HL-60 (cell line): ENCODE data around the gene FBXO27.

ENCODE experiments used
- DNase-seq, 2 experiments: peaks; one replicate each; pipeline ENCODE4 v3.0.0-alpha.2; 2010 to 2020; ENCODE audit warnings: low read depth in 1 of 2, low spot score in 1 of 2
- H3K27ac ChIP-seq: fragments of 250-450 bp; sonication (Bioruptor Pico); replicated peaks from 2 replicates; pipeline ENCODE4 v1.5.1; 2020; ENCODE audit warnings: mild to moderate bottlenecking, moderate library complexity
- H3K27me3 ChIP-seq: fragments of 250-450 bp; sonication (Bioruptor Pico); 2 replicates; pipeline ENCODE4 v1.5.1; 2021; ENCODE audit warnings: mild to moderate bottlenecking, moderate library complexity; ENCODE audit not compliant: insufficient read depth, poor library complexity, severe bottlenecking
- H3K4me3 ChIP-seq: replicated peaks from 2 replicates; pipeline ENCODE4 v1.5.1; 2011; ENCODE audit warnings: mild to moderate bottlenecking, control low read depth, low read length; ENCODE audit not compliant: insufficient read depth
- CTCF ChIP-seq: IDR thresholded peaks from one replicate; pipeline ENCODE4 v1.5.1; 2011; ENCODE audit warnings: low read length, control low read depth, inconsistent platforms; ENCODE audit not compliant: insufficient read depth
- GABPA ChIP-seq: IDR thresholded peaks from 2 replicates; pipeline ENCODE4 v1.6.1; 2012; ENCODE audit warnings: low read depth
- POLR2AphosphoS5 ChIP-seq: IDR thresholded peaks from 2 replicates; pipeline ENCODE4 v1.6.1; 2012; ENCODE audit warnings: low read depth
- REST ChIP-seq: IDR thresholded peaks from 2 replicates; pipeline ENCODE4 v1.6.1; 2012; ENCODE audit warnings: low read depth; ENCODE audit not compliant: insufficient replicate concordance
- SPI1 ChIP-seq: IDR thresholded peaks from 2 replicates; pipeline ENCODE4 v1.6.1; 2012; ENCODE audit warnings: low read depth, mild to moderate bottlenecking, borderline replicate concordance

FBXO27 gene

GRCh38 chr19:39030854-39031367, 1.4 kb downstream of the FBXO27 start:
- no peak for TF ChIP-seq REST
- DNase-seq = no peak
- Histone ChIP-seq H3K27ac (no peak overlapping the region), H3K27me3 (peaks cover 34% of the 10 kb centered on the region), H3K4me3 (no peak overlapping the region)

GRCh38 chr19:39024875-39025641, 7.3 kb downstream of the FBXO27 start:
- TF ChIP-seq POLR2AphosphoS5 (no peak), SPI1 (no peak), GABPA (no peak), CTCF (no peak), REST (no peak)
- no peak for DNase-seq
- Histone ChIP-seq H3K27ac (no peak overlapping the region), H3K27me3 (no peaks in the 10 kb centered on the region), H3K4me3 (no peak overlapping the region)

GRCh38 chr19:39021063-39021462, 11.3 kb downstream of the FBXO27 start:
- DNase-seq = no peak
- Histone ChIP-seq H3K27me3 (no peaks in the 10 kb centered on the region), H3K27ac (no peak overlapping the region), H3K4me3 (no peak overlapping the region)
- TF ChIP-seq REST (no peak), CTCF (no peak), SPI1 (no peak), GABPA (no peak), POLR2AphosphoS5 (no peak)
